ENCODE results near the gene NDUFS8.

NDUFS8 gene

DNA sequence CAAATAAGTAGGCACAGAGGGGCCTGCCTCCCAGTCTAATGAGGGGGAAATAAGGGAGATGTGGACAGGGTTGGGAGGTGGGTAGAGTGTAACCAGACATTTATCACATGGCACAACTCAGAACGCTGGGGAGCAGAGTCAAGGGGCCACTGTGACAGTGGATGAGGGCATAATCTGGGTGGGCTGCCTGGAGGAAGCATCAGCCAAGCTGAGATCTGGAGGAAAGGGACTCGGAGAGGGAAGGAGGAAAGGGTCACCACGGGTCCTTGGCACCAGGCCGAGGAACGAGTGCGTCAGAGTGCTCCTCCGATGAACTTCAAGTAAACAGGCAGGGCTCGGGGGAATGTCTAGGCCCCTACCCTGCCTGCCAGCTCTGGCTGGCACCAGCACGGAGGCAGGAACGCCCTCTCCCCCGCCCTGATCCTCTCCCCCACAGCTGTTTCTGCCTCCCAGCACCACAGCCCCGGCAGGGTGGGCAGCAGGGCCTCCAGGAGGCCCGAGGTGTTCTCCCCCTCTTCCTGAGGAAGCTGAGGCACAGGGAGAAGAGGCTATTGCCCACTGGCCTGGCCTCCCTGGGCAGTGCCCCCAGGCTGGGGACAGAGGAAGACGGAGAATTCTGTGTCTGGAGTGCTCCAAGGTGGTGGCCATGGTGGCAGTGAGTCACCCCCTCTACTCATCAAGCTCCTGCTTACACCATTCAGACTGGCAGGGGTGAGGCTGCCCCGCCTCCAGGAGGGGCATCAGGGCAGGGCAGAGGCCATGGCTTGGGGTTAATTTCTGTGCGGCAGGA lies 16.1 kb upstream of the NDUFS8 start:
- peak in 1 of 2 experiments; percentile 33 for DNase-seq (ENCODE audit: low read depth in 1 of 2, low spot score in 1 of 2)
- Histone ChIP-seq H3K4me3 (replicated peaks; ENCODE audit: insufficient read depth, low read length) (no peak overlapping the region), H3K27ac (replicated peaks) (no peak overlapping the region), H3K27me3 (ENCODE audit: insufficient read depth, poor library complexity, severe bottlenecking) (no peaks in the 10 kb centered on the region)
- TF ChIP-seq GABPA (IDR thresholded peaks at IDR 0.05; ENCODE audit: low read depth): no peak

DNA sequence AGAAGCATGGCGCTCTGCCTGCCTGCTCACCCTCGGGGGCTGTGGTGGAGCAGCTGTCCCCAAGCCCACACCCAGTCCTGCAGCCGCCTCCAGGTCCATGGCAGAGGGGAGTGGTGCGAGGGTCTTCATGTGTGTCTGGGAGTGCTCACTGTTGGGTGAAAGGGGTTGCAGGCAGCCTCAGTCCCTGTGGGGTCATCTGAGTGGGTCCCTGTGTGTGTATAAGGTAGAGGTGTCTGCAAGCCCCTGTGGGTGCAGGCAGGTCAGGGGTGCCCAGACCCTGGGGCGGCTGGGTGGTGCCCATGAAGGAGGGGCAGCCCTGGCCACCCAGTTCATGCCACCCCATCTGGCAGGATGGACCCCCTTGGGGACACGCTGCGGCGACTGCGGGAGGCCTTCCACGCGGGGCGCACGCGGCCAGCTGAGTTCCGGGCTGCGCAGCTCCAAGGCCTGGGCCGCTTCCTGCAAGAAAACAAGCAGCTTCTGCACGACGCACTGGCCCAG lies 15.5 kb upstream of the NDUFS8 start:
- no peak for TF ChIP-seq POLR2AphosphoS5 (IDR thresholded peaks at IDR 0.05; ENCODE audit: low read depth)
- no peak for TF ChIP-seq SPI1 (IDR thresholded peaks at IDR 0.05; ENCODE audit: borderline replicate concordance, low read depth)
- no peak for TF ChIP-seq REST (IDR thresholded peaks at IDR 0.05; ENCODE audit: insufficient replicate concordance, low read depth)
- TF ChIP-seq CTCF (IDR thresholded peaks at IDR 0.05; ENCODE audit: insufficient read depth, low read length): no peak
- TF ChIP-seq GABPA (IDR thresholded peaks at IDR 0.05; ENCODE audit: low read depth): no peak
- DNase-seq (ENCODE audit: low read depth in 1 of 2, low spot score in 1 of 2): no peak
- Histone ChIP-seq H3K27me3 (ENCODE audit: insufficient read depth, poor library complexity, severe bottlenecking) (no peaks in the 10 kb centered on the region), H3K27ac (replicated peaks) (no peak overlapping the region), H3K4me3 (replicated peaks; ENCODE audit: insufficient read depth, low read length) (no peak overlapping the region)

GRCh38 chr11:68015467-68015866 lies 15.0 kb upstream of the NDUFS8 start:
- H3K27ac ChIP-seq (replicated peaks): no peak overlapping the region

More at GRCh38 chr11:68015467-68015866, 15.0 kb upstream of the NDUFS8 start:
- no peaks in the 10 kb centered on the region for H3K27me3 ChIP-seq (ENCODE audit: insufficient read depth, poor library complexity, severe bottlenecking)
- no peak overlapping the region for H3K4me3 ChIP-seq (replicated peaks; ENCODE audit: insufficient read depth, low read length)
- DNase-seq (ENCODE audit: low read depth in 1 of 2, low spot score in 1 of 2): no peak
- TF ChIP-seq SPI1 (IDR thresholded peaks at IDR 0.05; ENCODE audit: borderline replicate concordance, low read depth): no peak
- TF ChIP-seq CTCF (IDR thresholded peaks at IDR 0.05; ENCODE audit: insufficient read depth, low read length): no peak
- TF ChIP-seq GABPA (IDR thresholded peaks at IDR 0.05; ENCODE audit: low read depth): no peak
- TF ChIP-seq REST (IDR thresholded peaks at IDR 0.05; ENCODE audit: insufficient replicate concordance, low read depth): no peak
- no peak for TF ChIP-seq POLR2AphosphoS5 (IDR thresholded peaks at IDR 0.05; ENCODE audit: low read depth)

Data from HL-60 (cell line).